PFSK-1 (cell line): ENCODE results near the gene CCDC85A.

Experiments
- FOXP2 ChIP-seq: optimal IDR thresholded peaks from 2 replicates; pipeline ENCODE3; 2011; ENCODE audit warnings: borderline replicate concordance, control low read depth, inconsistent platforms; ENCODE audit not compliant: insufficient read depth; ENCODE audit errors: extremely low read length, extremely low read depth
- POLR2AphosphoS5 ChIP-seq: IDR thresholded peaks from 2 replicates; pipeline ENCODE4 v1.6.1; 2012; ENCODE audit warnings: low read depth, mild to moderate bottlenecking, control low read depth, low read length, moderate library complexity
- SIN3A ChIP-seq: IDR thresholded peaks from 2 replicates; pipeline ENCODE4 v1.6.1; 2012; ENCODE audit warnings: mild to moderate bottlenecking, low read length, moderate library complexity, borderline replicate concordance; ENCODE audit not compliant: insufficient read depth
- TAF1 ChIP-seq: IDR thresholded peaks from 2 replicates; pipeline ENCODE4 v1.6.1; 2012; ENCODE audit warnings: low read length, control low read depth, borderline replicate concordance; ENCODE audit not compliant: insufficient read depth
- TF ChIP-seq, protein P1 (sequence below), 2 experiments: IDR thresholded peaks; 2 replicates each; pipeline versions ENCODE4 v1.6.1 to v1.8.0; 2011 to 2012; ENCODE audit warnings: low read depth in 2 of 2, low read length in 2 of 2, control low read depth in 1 of 2, inconsistent platforms in 1 of 2, mild to moderate bottlenecking in 1 of 2, moderate library complexity in 1 of 2; ENCODE audit not compliant: insufficient read depth in 1 of 2

The CCDC85A gene

DNA sequence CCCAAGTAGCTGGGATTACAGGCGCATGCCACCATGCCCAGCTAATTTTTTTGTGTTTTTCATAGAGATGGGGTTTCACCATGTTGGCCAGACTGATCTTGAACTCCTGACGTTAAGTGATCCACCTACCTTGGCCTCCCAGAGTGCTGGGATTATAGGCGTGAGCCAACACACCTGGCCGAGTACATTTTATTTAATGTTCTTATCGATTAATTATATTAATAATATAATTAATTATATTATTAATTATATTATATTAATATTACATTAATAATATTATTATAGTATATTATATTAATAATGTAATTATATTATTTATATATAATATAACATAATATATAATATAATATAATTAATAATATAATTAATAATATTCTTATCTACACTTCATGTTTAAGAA is 101.4 kb downstream of the CCDC85A start:
- TF ChIP-seq, protein P1, sequence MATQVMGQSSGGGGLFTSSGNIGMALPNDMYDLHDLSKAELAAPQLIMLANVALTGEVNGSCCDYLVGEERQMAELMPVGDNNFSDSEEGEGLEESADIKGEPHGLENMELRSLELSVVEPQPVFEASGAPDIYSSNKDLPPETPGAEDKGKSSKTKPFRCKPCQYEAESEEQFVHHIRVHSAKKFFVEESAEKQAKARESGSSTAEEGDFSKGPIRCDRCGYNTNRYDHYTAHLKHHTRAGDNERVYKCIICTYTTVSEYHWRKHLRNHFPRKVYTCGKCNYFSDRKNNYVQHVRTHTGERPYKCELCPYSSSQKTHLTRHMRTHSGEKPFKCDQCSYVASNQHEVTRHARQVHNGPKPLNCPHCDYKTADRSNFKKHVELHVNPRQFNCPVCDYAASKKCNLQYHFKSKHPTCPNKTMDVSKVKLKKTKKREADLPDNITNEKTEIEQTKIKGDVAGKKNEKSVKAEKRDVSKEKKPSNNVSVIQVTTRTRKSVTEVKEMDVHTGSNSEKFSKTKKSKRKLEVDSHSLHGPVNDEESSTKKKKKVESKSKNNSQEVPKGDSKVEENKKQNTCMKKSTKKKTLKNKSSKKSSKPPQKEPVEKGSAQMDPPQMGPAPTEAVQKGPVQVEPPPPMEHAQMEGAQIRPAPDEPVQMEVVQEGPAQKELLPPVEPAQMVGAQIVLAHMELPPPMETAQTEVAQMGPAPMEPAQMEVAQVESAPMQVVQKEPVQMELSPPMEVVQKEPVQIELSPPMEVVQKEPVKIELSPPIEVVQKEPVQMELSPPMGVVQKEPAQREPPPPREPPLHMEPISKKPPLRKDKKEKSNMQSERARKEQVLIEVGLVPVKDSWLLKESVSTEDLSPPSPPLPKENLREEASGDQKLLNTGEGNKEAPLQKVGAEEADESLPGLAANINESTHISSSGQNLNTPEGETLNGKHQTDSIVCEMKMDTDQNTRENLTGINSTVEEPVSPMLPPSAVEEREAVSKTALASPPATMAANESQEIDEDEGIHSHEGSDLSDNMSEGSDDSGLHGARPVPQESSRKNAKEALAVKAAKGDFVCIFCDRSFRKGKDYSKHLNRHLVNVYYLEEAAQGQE (IDR thresholded peaks at IDR 0.05; ENCODE audit: insufficient read depth in 1 of 2, low read depth in 2 of 2, low read length in 2 of 2) = no peak
- TF ChIP-seq SIN3A (no peak), POLR2AphosphoS5 (no peak), FOXP2 (no peak), TAF1 (no peak)

DNA sequence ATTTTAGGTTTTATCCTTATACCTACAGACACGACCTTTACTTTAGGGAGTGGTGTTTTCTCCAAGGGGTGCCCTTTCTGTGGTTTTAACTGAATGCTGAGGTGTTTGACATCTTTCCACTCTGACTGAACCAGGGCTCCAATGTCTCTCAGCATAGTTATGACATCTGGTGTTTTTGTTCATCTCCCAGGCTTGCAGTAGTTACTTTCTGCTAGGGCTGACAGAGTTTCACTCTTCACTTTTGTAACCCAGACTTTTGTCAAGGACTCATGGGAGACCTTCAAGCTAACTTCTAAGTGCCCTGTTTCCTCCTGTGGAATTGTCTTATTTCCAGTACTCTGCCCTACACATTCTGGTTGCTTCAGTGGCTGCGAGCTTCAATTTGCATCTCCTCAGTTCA is 103.1 kb downstream of the CCDC85A start:
- TF ChIP-seq, protein P1 (IDR thresholded peaks at IDR 0.05; ENCODE audit: insufficient read depth in 1 of 2, low read depth in 2 of 2, low read length in 2 of 2) = no peak
- TF ChIP-seq POLR2AphosphoS5 = no peak
- TF ChIP-seq SIN3A = no peak
- no peak for TF ChIP-seq TAF1
- TF ChIP-seq FOXP2 = no peak

DNA sequence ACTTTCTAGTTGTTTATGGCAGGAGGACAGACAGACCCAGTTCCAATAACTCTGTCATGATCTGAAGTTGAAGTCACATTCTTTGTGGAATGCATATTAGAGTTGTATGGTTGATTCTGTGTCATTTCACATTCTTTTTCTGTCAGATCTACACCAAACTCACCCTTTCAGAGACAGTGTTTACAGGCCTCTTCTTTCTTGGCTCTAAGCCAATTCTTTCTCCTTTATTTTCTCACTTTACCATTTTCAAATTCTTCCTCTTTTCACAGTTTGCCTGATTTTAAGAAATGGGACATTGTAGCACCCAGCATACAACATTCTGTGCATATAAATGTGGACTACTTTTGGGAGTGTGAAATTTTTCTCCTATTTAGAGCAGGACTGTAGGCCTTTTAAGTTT is 103.7 kb downstream of the CCDC85A start:
- no peak for TF ChIP-seq SIN3A
- no peak for TF ChIP-seq FOXP2
- TF ChIP-seq, protein P1 (IDR thresholded peaks at IDR 0.05; ENCODE audit: insufficient read depth in 1 of 2, low read depth in 2 of 2, low read length in 2 of 2) = no peak
- no peak for TF ChIP-seq POLR2AphosphoS5
- TF ChIP-seq TAF1 = no peak

DNA sequence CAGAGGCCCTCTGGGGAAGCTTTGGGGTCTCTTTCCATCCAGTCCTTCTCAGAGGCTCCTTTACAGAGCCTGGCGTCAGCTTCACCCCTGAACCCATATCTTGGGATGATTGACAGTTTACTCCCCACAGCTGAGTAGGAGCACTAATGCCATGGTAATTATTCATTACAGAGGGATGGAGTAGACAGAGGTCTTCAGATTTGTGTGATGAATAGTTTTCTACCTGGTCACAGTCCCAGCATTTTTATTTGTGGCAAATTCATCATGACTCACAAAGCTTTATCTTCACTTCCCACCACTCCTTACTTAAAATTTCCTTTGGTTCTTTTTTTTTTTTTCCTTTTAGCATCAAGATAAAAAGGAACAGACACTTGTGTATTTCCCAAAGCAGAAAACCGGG is 104.2 kb downstream of the CCDC85A start:
- TF ChIP-seq POLR2AphosphoS5 (no peak), FOXP2 (no peak), TAF1 (no peak), SIN3A (no peak)
- TF ChIP-seq, protein P1 (IDR thresholded peaks at IDR 0.05; ENCODE audit: insufficient read depth in 1 of 2, low read depth in 2 of 2, low read length in 2 of 2) = no peak

DNA sequence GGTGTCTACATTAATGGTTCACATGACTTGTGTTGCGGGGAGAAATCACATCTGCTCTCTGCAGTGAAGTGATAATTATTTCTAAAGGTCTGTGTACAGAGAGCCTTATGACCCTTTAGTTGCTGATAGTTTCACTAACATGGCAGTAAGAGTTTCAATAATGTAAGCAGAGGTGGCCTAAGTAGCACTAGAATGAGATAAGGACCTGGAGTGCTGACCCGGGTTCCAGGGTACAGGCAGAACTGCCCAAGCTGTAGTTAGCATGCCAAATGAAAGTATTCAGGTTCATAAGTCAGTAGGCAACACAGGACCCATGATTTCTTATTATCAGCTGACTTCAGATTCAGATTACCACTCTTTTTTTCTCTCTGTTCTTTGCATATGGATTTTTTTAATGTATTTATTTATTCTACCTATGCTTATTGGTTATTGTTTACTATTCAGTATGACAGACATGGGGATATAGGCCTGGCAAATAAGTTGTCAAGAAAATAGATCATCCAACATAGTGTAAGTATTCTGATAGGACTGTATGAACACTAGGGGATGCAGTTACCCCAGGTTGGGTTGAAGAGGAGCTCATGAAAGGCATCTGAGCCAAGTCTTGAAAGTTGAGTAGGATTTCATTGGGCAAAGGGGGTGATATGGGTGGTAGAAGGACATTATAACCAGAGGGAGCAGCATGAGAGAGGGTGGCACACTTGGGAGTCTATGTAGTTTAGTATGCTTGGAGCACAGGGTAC is 105.2 kb downstream of the CCDC85A start:
- TF ChIP-seq FOXP2 (no peak), TAF1 (no peak), POLR2AphosphoS5 (no peak), SIN3A (no peak)
- TF ChIP-seq, protein P1 (IDR thresholded peaks at IDR 0.05; ENCODE audit: insufficient read depth in 1 of 2, low read depth in 2 of 2, low read length in 2 of 2) = no peak
